Astrocyte (in vitro differentiated cells and primary cell): Measurements from ENCODE around the gene GNAQ.

ENCODE experiments used
- CTCF ChIP-seq: IDR thresholded peaks from 2 replicates; pipeline ENCODE4 v1.5.1; 2011; ENCODE audit warnings: low read depth, mild to moderate bottlenecking, inconsistent platforms, low read length, moderate library complexity; ENCODE audit not compliant: insufficient read depth
- EZH2 ChIP-seq: IDR thresholded peaks from 2 replicates; pipeline ENCODE4 v1.6.1; 2012; ENCODE audit warnings: mild to moderate bottlenecking, low read length, inconsistent platforms; ENCODE audit not compliant: insufficient read depth

GRCh38 chr9:78023003-78023741 lies 8.4 kb downstream of the GNAQ start:
- TF ChIP-seq CTCF (no peak), EZH2 (no peak)
